ENCODE data around the gene FBXW7.

DNA sequence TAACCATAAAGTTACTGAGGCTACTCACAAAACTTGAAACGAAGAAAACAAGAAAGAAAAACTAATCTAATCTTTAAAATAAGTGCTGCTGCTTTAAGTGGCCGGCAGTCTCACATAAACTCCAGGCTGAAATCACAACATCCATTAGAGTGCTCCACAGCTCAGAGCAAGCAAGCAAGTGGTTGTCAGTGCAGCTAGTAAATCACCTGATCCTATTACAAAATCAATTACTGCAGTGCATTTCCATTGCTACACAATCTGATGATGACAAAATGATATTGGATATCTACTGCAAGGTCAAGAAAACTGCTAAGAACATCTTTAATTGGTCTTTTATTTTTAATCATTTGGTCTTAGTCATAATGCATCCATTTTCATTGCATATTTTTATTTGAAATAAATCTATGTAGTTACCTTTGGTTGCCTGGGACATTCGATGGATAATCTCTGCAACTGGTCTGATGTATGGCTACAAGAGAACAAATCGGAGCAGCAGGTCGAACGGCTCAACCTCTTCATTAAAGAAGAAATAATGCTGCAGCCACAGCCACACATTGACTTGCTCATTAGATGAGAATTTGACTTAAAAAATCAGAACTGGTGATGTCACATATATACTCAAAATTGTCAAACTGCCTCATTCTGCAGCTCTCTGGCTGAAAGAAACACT, 87.7 kb downstream of the FBXW7 start:
- TF ChIP-seq NFIC (IDR thresholded peaks at IDR 0.05) (no peak), EP300 (IDR thresholded peaks at IDR 0.05; ENCODE audit: borderline replicate concordance) (no peak), TAF1 (IDR thresholded peaks at IDR 0.05; ENCODE audit: low read depth) (no peak)
